ENCODE measurements around the gene CC2D1A. TPM values are rescaled to one million over a fixed set of nuclear protein-coding genes. Genes with fewer than 3 reads are reported as not detected.

Gene CC2D1A
- total RNA-seq, 1 experiment from 2014 or later = 22.8 TPM

- peaks cover 19% of the 10 kb centered on the region for H3K36me3 ChIP-seq (replicated peaks; ENCODE audit: control insufficient read depth, insufficient read depth, low read length)
- H3K4me3 ChIP-seq (ENCODE audit: insufficient read depth, low read depth, low read length) = peak within 1 kb of the TSS; percentile 63
- DNase-seq = no peak
Measured at GRCh38 chr19:13952154-13952930, 46.3 kb downstream of the CC2D1A start, which contains the start of gene DCAF15. TSS of gene DCAF15 (plus strand) at chr19:13952509. CDS start at chr19:13952513, 4 bp downstream.

GRCh38 chr19:13952931-13953531 lies 47.0 kb downstream of the CC2D1A start:
- H3K27me3 ChIP-seq (ENCODE audit: control insufficient read depth, insufficient read depth, low read length) = no peaks in the 10 kb centered on the region
- DNase-seq = no peak
- peaks cover 22% of the 10 kb centered on the region for H3K36me3 ChIP-seq (replicated peaks; ENCODE audit: control insufficient read depth, insufficient read depth, low read length)
- peak overlapping the region; percentile 63 for H3K4me3 ChIP-seq (ENCODE audit: insufficient read depth, low read depth, low read length)

More at GRCh38 chr19:13952154-13952930, 46.3 kb downstream of the CC2D1A start, which contains the start of gene DCAF15:
- H3K27me3 ChIP-seq (ENCODE audit: control insufficient read depth, insufficient read depth, low read length) = no peaks in the 10 kb centered on the region

DNA sequence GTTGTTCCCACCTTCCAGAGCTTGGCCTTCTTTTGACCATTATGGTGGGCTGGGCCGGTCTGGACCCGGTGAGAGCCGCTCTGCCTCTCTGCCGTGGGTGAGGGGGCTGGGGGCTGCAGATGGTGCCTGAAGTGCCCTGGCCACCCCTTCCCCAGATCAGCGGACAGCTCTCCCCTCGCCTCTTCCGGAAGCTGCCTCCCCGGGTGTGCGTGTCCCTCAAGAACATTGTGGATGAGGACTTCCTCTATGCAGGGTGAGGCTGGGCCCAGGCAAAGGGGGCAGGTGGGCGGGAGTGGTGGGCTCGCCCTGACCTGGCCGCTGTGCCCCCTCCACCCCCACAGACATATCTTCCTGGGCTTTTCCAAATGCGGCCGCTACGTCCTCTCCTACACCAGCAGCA lies 48.2 kb downstream of the CC2D1A start:
- peaks cover 22% of the 10 kb centered on the region for H3K36me3 ChIP-seq (replicated peaks; ENCODE audit: control insufficient read depth, insufficient read depth, low read length)
- H3K27me3 ChIP-seq (ENCODE audit: control insufficient read depth, insufficient read depth, low read length) = no peaks in the 10 kb centered on the region
- H3K4me3 ChIP-seq (ENCODE audit: insufficient read depth, low read depth, low read length) = no peak overlapping the region
- DNase-seq = no peak

GRCh38 chr19:13955662-13956364 lies 49.8 kb downstream of the CC2D1A start:
- no peaks in the 10 kb centered on the region for H3K27me3 ChIP-seq (ENCODE audit: control insufficient read depth, insufficient read depth, low read length)
- H3K4me3 ChIP-seq (ENCODE audit: insufficient read depth, low read depth, low read length) = no peak overlapping the region
- no peak for DNase-seq
- peaks cover 26% of the 10 kb centered on the region for H3K36me3 ChIP-seq (replicated peaks; ENCODE audit: control insufficient read depth, insufficient read depth, low read length)

DNA sequence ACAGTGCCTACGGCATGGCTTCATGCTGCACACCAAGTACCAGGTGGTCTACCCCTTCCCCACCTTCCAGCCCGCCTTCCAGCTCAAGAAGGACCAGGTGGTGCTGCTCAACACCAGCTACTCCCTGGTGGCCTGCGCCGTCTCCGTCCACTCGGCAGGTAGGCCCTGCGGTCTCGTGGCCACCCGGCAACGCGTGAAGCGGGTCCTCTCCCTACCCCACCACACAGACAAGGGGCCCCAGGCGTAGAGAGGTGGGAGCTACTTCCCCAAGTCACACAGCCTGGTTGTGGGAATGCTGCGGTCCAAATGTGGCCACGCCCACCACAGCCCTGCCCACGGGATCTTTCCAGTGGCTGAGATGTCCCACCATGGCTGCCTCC lies 50.4 kb downstream of the CC2D1A start:
- peaks cover 26% of the 10 kb centered on the region for H3K36me3 ChIP-seq (replicated peaks; ENCODE audit: control insufficient read depth, insufficient read depth, low read length)
- no peak overlapping the region for H3K4me3 ChIP-seq (ENCODE audit: insufficient read depth, low read depth, low read length)
- no peak for DNase-seq
- H3K27me3 ChIP-seq (ENCODE audit: control insufficient read depth, insufficient read depth, low read length) = no peaks in the 10 kb centered on the region

DNA sequence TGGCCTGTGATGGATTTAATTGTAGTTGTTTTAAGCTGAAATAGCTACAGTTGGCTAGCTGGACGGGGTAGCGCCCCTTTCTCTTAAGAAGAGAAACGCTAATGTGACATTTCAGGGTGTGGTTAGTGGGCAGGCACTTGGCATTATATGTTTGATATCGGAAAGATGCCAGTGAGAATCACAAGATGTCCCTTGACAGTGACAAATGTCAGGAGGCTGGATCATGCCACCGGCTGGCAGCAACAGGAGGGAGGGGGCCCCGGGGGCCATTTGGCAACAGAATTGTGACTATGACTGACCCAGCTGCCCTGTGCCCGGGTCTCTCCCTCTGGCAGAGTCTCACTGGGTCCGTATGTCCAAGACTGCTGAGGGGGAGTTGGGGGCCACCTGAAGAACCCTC lies 51.0 kb downstream of the CC2D1A start:
- H3K36me3 ChIP-seq (replicated peaks; ENCODE audit: control insufficient read depth, insufficient read depth, low read length) = peaks cover 26% of the 10 kb centered on the region

GRCh38 chr19:13958043-13958442 lies 52.0 kb downstream of the CC2D1A start:
- peaks cover 26% of the 10 kb centered on the region for H3K36me3 ChIP-seq (replicated peaks; ENCODE audit: control insufficient read depth, insufficient read depth, low read length)
- no peaks in the 10 kb centered on the region for H3K27me3 ChIP-seq (ENCODE audit: control insufficient read depth, insufficient read depth, low read length)
- DNase-seq = no peak
- no peak overlapping the region for H3K4me3 ChIP-seq (ENCODE audit: insufficient read depth, low read depth, low read length)

More for the DNA sequence above, 51.0 kb downstream of the CC2D1A start:
- H3K27me3 ChIP-seq (ENCODE audit: control insufficient read depth, insufficient read depth, low read length) = no peaks in the 10 kb centered on the region
- no peak overlapping the region for H3K4me3 ChIP-seq (ENCODE audit: insufficient read depth, low read depth, low read length)
- peak; percentile 6 for DNase-seq

DNA sequence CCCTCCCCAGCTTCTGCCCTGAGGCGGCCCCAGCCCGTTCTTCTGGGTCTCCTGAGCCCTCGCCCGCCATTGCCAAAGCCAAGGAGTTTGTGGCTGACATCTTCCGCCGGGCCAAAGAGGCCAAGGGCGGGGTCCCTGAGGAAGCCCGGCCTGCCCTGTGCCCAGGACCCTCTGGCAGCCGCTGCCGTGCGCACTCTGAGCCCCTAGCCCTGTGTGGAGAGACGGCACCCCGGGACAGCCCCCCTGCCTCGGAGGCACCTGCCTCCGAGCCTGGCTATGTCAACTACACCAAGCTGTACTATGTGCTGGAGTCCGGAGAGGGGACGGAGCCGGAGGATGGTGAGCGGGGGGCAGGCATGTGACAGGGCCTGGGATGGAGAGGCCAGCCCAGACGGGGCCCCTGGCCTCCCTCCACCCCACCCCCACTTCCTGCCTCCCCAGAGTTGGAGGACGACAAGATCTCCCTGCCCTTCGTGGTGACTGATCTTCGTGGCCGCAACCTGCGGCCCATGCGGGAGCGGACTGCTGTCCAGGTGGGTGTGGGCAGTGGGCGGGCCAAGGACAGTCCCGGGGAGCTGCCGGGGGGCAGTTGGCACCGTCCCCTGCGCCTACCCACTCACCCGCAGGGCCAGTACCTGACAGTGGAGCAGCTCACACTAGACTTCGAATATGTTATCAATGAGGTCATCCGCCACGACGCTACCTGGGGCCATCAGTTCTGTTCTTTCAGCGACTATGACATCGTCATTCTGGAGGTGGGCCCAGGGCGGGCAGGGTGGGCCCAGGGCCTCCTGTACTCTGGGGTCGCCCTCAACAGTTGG lies 53.4 kb downstream of the CC2D1A start:
- Histone ChIP-seq H3K27me3 (ENCODE audit: control insufficient read depth, insufficient read depth, low read length) (no peaks in the 10 kb centered on the region), H3K4me3 (ENCODE audit: insufficient read depth, low read depth, low read length) (no peak overlapping the region), H3K36me3 (replicated peaks; ENCODE audit: control insufficient read depth, insufficient read depth, low read length) (peaks cover 26% of the 10 kb centered on the region)
- no peak for DNase-seq

GRCh38 chr19:13959962-13960862 lies 54.2 kb downstream of the CC2D1A start:
- DNase-seq = no peak

DNA sequence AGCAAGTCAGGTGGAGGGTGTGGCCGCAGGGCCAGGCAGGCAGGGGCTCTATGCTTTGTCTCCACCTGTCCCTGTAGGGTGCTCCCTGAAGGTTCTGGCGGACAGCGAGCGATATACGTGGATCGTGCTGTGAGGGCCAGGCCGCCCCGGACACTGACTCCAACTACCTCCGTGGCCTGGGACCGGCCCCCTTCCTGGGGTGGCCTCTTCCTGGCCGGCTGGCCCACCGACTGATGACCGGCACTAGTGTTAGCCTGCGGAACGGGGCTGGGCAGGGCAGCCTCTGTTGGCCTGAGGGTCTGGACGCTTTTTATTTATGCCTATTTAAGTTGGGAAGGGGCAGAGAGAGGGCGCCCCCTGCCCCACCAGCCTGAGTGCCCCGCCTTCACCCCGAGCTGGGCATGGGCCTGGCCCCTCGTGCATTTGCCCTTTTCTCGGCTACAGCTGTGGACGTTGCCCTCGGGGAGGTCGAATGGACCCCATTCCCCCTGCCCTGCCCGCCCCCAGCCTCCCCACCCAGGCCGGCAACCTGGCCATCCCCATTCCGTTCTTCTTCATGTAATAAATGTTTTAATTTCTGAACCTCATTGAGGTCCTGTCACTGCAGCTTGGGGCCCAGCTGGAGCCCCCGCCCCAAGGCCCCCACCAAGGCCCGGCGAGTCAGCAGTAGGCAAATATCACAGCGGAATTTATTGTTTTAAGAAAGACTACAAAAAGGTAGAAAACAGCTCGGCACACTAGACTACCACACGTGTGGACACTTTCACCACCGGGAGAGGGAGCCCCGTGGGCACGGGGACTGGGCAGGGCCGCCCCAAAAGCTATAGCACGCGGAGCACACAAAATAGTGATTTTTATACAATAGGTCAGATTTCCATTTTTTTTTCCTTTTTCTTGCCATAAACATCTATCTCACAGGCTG lies 55.1 kb downstream of the CC2D1A start:
- DNase-seq = no peak

More at GRCh38 chr19:13959962-13960862, 54.2 kb downstream of the CC2D1A start:
- Histone ChIP-seq H3K27me3 (ENCODE audit: control insufficient read depth, insufficient read depth, low read length) (no peaks in the 10 kb centered on the region), H3K4me3 (ENCODE audit: insufficient read depth, low read depth, low read length) (no peak overlapping the region), H3K36me3 (replicated peaks; ENCODE audit: control insufficient read depth, insufficient read depth, low read length) (peaks cover 22% of the 10 kb centered on the region)

GRCh38 chr19:13961826-13962698 lies 56.1 kb downstream of the CC2D1A start:
- Histone ChIP-seq H3K27me3 (ENCODE audit: control insufficient read depth, insufficient read depth, low read length) (no peaks in the 10 kb centered on the region), H3K36me3 (replicated peaks; ENCODE audit: control insufficient read depth, insufficient read depth, low read length) (peaks cover 11% of the 10 kb centered on the region), H3K4me3 (ENCODE audit: insufficient read depth, low read depth, low read length) (peak overlapping the region; percentile 43; the same call in 1 of the 2 replicates)
- DNase-seq = no peak

More for the DNA sequence above, 55.1 kb downstream of the CC2D1A start:
- Histone ChIP-seq H3K36me3 (replicated peaks; ENCODE audit: control insufficient read depth, insufficient read depth, low read length) (peaks cover 16% of the 10 kb centered on the region), H3K4me3 (ENCODE audit: insufficient read depth, low read depth, low read length) (no peak overlapping the region), H3K27me3 (ENCODE audit: control insufficient read depth, insufficient read depth, low read length) (no peaks in the 10 kb centered on the region)
